Transverse colon (tissue), 4 donors: ENCODE measurements around the gene ERF.

ENCODE experiments used
- EP300 ChIP-seq: sonication (generic); formaldehyde crosslinking; IDR thresholded peaks from one replicate; pipeline ENCODE4 v1.6.1; 2017; ENCODE audit warnings: antibody characterized with exemption, low read depth
- POLR2A ChIP-seq: fragments of 450-650 bp; IDR thresholded peaks from one replicate; pipeline ENCODE4 v1.6.1; 2016; ENCODE audit warnings: antibody characterized with exemption, mild to moderate bottlenecking, moderate library complexity
- POLR2AphosphoS5 ChIP-seq, 3 donors: sonication (generic); formaldehyde crosslinking; IDR thresholded peaks; one replicate each; pipeline ENCODE4 v1.6.1; 2016; ENCODE audit warnings: antibody characterized with exemption in 3 of 3
- TF ChIP-seq, protein P1 (sequence below), 5 experiments: fragments of 200-600 bp in 3 of 5; fragments of 450-650 bp in 2 of 5; sonication (generic) in 3 of 5; IDR thresholded peaks; 1 replicate in 2 of 5; 2 replicates in 3 of 5; pipeline ENCODE4 v1.5.1; 2016 to 2017; ENCODE audit warnings: antibody characterized with exemption in 5 of 5, inconsistent platforms in 3 of 5, mild to moderate bottlenecking in 2 of 5, moderate library complexity in 1 of 5

DNA sequence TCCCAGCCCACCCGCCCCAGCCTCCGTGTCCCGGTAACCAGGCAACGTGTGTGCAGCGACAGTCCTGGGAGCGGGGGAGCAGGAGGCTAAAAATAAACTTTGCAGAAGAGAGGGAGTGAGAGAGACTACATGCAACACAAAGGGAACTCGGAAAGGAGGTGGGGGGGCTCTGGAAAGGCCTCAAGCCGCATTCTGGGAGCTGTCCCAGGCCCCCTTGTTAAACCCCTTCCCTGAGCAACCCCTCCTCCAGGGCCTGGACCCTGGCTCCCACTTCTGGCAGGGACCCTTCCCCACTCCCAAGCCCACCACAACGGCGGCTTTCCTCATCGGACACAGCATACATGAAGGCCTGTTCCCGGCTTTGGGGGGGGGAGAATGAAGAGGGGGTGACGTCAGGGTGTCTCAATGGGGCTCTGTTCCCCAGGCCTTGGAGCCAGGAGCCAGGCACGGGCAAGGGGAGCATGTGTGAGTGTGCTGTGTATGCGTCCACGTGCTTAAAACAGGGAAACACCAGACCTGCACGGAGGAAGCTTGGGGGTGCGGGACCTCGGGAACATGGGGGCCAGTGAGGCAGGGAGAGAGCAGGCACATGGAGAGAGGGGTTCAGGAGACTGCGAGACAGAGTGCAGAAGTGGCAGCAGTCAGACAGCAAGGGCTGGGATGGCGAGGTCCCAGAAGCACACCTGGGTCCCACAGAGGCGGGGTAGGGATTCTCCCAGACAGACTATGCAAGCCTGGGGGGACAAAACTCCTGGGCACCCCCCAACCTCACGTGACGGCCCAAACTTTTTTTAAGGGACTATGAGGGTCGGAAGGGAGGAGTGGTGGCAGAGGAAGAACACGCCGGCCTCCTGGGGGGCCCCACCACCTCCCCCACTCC, 2.3 kb downstream of the ERF start:
- TF ChIP-seq, protein P1, sequence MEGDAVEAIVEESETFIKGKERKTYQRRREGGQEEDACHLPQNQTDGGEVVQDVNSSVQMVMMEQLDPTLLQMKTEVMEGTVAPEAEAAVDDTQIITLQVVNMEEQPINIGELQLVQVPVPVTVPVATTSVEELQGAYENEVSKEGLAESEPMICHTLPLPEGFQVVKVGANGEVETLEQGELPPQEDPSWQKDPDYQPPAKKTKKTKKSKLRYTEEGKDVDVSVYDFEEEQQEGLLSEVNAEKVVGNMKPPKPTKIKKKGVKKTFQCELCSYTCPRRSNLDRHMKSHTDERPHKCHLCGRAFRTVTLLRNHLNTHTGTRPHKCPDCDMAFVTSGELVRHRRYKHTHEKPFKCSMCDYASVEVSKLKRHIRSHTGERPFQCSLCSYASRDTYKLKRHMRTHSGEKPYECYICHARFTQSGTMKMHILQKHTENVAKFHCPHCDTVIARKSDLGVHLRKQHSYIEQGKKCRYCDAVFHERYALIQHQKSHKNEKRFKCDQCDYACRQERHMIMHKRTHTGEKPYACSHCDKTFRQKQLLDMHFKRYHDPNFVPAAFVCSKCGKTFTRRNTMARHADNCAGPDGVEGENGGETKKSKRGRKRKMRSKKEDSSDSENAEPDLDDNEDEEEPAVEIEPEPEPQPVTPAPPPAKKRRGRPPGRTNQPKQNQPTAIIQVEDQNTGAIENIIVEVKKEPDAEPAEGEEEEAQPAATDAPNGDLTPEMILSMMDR (IDR thresholded peaks at IDR 0.05): no peak
- no peak for TF ChIP-seq POLR2AphosphoS5 (IDR thresholded peaks at IDR 0.05)
- TF ChIP-seq POLR2A: no peak
- TF ChIP-seq EP300: no peak
